ENCODE measurements around the gene CSNK1G2.

Gene CSNK1G2

DNA sequence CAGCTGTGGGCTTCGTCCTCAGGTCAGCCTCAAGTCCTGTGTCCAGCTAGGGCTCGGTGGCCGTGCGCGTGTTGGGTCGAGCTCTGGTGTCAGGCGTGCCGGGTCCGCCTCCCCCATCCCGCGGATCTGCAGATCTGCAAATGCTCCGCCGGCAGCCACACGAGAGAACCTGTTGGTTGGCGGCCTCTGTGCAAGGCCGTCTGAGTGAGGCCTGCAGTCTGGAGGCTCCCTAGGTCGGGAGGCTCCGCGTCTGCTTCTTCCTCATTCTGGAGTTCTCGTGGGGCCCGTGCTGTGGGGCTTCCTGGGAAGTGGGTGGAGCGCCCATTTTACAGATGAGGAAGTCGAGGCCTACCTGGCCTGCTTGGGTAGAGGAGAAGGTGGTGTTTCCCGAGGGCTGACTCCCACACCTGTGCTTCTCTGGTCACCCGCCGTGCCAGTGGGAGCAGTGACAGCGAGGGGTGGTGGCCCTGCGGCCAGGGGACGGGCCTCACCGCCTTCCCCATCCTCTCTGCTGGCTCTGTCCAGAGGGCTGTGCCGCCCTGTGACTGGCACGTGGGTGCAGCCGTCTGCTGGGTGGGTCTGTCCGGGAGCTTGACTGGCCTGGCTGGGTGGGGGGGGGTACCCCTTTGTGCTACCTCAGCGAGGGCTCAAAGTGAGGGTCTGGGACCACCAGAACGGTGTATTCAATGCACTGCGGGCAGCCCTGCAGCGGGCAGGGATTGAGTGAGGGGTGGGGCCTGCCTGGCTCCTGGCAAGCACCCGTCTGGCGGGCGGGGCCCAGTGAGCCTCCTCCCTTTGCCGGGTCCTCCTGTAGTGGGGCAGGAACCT is 3.3 kb downstream of the CSNK1G2 start:
- FAIRE-seq (no peak), DNase-seq (ENCODE audit: low spot score) (no peak)

DNA sequence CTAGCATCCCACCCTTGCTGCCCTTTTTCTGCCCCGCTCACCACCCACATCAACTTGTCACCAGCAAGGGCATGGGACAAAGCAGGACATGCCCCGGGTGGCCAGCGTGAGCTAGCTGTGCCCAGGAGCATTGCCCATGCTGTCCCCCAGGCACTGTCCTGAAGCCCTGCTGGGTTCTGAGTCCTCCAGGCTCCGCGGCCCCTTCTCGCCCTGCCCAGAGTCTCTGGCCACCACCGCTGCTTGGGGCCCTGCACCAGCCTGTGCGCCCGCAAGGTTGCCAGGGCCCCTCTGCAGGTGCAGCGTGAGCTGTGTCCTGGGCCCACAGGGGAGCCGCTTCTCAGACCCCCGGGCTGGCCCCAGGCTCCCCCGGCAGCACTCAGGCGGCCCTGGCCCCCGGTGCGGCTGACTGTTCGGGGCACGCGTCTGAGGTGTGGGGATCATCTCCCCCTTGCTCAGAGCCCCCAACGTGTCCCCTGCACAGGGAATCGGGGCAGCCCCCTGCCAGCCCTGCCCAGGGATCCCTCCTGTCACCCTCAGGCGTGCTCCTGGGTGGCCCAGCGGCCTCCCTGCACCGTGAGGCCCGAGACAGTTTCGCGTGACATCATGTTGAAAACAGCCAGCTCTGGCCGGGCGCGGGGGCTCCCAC is 4.1 kb downstream of the CSNK1G2 start:
- no peak for DNase-seq (ENCODE audit: low spot score)
- no peak for FAIRE-seq

DNA sequence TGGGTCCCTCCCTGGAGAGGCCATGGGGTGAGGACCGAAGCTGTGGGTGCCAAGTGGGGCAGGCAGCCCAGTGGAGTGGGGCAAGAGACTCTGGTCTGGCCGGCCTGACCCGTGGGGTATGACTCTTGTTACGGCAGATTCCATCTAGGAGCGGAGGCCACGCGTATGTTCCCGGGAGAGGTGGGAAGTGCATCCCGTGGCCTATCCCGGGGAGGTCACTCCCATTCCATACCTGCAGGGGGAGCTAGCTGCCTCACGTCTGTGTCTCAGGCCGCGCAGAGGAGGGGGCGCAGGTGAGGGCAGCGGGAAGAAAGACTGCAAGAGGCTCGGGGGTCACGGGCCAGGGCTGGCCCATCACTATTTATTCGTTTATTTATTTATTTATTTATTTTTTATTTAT is 4.9 kb downstream of the CSNK1G2 start:
- FAIRE-seq (no peak), DNase-seq (ENCODE audit: low spot score) (no peak)

DNA sequence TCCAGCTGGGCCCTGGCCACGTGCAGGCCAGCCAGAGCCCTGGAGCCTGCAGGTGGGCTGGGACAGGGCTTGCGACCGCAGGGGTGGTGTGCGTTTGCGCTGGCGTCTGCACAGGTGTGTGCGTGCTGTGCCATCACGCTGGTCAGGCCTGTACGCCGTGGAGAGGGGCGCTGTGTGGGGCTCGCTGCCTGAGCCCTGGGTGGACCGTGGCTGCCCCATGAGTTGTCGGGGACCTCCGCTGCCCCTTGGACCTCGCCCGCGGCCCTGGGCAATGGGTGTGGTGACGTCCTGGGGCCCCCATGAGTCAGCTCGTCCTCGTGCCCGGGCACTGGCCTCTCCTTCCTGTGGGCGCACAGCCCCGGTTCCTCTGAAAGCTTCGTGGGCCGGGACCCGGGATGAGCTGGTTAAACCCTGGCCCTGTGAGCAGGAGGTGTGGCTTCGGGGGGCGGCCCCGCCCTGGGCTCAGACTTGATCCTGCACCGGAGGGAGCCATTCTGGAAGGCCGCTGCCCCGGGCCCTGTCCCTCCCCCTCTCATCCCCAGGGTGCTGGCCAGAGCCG is 6.8 kb downstream of the CSNK1G2 start:
- DNase-seq (ENCODE audit: low spot score) = no peak
- FAIRE-seq = no peak

DNA sequence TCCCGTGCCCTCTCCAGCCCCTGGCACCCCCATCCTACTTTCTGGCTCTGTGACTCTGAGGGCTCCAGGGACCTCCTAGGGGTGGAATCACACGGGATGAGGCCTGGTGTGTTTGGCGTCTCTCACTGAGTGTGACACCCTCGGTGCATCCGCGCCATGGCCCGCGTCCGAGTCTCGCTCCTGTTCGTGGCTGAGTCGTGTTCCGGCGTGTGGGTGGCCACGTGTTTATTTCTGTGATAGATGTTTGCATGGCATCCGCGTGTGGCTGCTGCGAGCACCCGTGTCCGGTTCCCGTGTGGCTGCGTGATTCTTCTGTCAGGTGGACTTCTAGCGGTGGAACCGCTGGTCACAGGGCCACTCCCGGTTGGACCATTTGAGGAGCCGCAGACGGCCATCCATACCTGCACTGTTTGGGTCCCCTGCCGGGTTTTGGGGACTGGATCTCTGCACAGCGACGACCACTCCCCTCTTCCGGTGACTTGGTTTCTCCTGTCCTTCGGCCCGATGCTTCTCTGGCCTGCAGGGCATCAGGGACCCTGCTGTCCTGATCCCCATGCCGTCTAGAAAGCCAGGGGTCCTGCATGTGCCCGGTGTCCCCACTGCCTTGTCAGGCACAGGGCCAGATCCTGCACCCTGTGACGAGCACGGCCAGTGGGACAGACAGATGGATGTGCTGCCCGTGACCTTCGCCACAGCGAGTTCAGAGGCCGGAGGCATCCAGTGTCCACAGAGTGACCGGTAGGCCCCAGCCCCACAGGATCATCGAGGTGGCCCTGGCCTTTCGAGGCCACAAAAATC is 8.5 kb downstream of the CSNK1G2 start:
- DNase-seq (ENCODE audit: low spot score) (no peak), FAIRE-seq (no peak)

DNA sequence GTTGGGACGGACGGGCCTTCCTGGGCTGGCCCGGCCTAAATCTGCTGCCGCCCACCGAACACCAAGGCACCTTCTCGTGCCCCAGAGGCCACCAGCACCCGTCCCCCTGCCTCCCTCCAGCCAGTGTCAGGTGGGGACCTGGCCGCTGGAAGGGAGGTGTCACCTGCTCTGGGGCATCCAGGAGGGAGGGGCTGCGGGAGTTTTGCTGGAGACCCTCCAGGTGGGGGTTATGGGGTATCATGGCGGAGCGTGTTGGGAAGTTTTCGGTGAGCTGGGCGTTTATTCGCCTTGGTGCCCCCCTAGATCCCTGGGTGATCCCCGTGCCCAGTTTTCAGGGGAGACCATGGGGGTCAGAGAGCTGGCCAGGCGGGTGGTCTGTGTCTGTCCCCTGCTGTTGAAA is 9.7 kb downstream of the CSNK1G2 start:
- FAIRE-seq = no peak
- DNase-seq (ENCODE audit: low spot score) = no peak

DNA sequence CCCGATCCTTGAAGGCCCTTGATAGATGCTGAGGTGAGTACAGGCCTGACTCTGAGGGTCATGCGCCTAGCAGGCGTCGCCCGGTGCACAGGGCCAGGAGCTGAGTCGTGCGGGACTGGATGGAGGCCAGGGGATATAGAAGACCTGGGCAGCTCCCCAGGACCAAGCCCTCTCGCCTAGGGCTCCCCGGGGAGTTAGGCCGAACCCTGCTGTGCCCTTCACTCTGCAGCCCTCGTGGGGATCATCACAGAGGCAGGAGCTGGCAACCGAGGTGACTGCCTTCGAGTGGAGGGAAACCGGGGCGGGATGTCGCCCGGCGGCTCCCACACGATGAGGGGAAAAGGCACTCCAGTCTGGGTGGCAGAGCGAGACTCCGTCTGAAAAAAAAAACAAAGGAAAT is 11.7 kb downstream of the CSNK1G2 start:
- DNase-seq (ENCODE audit: low spot score) (no peak), FAIRE-seq (no peak)

DNA sequence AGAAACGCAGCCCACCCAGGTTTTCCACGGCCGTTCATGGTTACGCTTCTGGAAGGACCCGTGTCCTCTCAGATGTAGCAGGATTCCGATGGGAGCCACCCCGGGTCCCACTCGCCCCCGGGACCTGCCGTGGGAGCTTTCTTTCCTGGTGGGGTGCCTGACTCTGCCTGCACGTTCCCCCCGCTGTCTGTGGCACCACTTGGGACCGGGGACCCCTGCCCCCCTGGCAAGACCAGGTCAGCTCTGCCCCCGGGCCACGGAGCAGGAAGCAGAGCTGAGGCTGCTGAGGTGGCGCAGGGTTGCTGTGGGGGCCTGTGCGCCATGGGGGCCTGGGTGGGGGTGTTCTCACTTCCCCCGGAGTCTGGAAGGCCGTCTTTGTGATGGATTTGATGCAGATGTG is 12.1 kb downstream of the CSNK1G2 start:
- no peak for DNase-seq (ENCODE audit: low spot score)
- FAIRE-seq = no peak

DNA sequence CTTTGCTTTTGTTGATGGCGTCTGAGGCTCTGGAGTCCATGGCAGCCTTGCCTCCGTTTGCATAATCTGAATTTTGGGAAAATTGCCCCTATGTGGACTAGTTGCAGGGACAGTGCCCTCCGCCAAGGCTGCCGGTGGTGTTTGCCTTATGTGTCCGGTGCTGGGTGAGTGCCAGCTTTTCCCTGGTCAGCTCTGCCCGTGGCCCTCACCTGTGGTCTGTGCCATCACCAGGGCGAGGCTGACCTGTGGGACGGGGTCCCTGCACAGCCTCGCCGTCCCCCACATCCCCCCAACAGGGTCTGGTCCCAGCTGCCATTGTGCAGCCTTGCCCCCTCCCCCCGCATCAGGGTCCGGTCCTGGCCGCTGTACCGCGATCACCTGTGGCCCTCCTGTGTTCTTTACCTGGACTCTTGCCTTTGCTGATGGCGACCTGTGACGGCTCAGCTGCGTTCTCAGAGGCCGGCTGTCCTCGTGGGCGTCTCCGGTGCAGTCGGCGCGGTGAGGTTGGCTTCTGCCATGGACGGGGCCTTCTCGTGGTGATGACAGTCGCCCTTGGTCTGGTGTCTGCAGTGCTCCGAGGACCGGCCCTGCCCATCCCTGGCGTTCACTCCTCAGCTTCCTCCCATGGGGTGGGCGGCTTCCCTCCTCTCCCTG is 12.6 kb downstream of the CSNK1G2 start:
- FAIRE-seq (no peak), DNase-seq (ENCODE audit: low spot score) (no peak)

DNA sequence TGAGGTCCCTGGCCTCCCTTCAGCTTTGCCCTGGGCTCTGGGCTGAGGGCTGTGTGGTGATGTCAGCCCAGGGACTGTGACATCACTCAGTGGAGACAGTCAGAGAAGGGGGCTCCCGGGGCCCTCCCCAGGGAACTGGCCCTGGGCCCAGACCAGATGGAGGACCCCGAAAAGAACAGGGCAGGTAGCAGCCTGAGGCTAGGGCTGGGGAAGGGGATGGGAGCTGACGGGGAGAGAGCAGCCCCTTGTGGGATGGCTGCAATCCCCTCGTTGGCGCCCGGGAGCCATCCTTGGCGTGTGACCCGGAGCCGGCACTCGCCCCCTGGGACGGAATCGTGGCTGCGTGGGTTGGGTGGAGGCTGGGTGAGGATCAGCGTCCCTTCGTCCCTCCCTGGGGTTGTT is 13.6 kb downstream of the CSNK1G2 start:
- FAIRE-seq (no peak), DNase-seq (ENCODE audit: low spot score) (no peak)

DNA sequence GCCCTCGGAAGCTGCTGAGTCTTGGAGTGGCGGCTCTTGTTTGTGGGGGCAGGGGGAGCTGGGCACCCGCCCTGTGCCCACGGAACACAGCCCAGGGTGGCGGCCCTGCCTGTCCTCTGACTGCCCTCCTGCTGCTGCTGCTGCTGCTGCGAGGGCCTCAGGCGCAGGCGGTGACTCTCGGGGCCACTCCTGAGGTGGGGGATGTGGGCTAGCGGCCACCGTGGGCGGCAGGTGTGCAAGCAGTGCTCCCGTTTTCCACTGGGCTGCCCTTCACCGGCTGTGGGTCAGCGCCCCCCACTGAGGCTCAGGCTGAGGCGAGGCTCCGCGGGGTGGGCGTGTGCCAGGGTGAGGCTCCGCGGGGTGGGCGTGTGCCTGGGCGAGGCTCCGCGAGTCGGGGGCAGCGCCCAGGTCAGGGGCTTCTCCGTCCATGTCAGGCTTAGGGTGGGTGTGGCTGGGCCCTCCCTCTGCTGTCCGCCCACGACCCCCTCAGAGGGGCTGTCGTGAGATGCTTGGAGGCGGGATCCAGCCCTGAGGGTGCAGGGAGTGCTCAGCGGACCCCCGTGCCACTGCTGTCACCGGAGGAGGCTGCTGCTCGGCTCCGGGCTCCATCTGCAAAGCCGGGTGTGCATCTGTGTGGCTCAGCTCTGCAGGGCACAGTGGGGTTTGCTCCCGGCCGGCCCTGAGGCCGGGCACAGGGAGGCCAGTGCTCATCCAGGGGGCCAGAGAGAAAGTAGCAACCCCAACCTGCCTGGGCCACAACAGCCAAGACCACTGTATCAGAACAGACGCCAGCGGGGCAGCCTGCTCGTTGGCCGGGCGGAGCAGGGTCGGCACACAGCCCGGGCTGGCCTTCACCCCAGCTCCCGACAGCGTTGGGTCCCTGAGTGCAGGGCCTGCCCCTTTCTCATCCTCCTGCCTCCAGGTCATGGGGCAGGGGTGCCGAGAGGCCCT is 14.5 kb downstream of the CSNK1G2 start:
- FAIRE-seq = no peak
- no peak for DNase-seq (ENCODE audit: low spot score)

DNA sequence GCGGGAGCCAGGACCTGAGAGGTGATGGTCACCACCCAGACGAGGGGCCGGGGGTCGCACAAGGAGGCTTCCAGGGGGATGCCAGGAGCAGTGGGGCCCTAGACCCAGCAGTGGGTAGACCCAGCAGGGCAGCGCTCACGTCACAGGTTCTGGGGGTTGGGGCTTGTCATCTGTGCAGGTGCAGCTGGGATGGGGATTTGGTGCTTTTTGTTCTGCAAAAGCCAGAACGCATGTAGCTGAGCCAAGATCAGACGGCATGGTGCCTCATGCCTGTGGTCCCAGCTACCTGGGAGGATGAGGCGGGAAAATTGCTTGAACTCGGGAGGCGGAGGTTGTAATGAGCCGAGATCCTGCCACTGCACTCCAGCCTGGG is 15.1 kb downstream of the CSNK1G2 start:
- FAIRE-seq (no peak), DNase-seq (ENCODE audit: low spot score) (no peak)

DNA sequence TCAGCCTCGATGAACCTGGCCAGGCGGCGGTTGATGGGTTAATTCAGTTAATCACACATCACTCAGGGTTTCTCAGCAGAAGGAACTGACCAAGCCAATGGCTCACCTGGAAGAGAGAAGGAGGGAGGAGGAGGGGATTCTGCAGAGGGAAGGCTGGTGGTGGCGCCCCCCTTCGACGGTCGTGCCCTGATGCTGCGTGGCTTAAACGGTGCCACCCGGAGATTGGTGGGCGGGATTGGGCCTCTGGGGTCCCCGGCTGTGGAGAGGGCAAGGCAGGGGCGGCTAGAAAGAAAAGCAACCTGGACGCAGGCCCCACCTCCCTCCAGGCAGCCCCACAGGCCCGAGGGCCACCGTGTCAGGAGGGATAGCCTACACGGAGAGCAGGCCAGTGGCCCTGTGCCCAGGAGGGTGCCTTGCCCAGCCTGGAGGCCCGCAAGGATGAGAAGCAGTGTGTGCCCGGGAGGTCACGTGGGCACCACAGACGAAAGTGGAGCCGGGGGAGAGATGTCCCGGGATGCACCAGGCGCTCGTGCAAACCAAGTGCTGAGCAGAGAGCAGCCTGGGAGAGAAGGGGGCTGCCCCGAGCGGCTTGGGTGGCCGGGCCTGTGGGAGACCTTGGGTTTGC is 16.0 kb downstream of the CSNK1G2 start:
- DNase-seq (ENCODE audit: low spot score) = no peak
- FAIRE-seq = no peak

DNA sequence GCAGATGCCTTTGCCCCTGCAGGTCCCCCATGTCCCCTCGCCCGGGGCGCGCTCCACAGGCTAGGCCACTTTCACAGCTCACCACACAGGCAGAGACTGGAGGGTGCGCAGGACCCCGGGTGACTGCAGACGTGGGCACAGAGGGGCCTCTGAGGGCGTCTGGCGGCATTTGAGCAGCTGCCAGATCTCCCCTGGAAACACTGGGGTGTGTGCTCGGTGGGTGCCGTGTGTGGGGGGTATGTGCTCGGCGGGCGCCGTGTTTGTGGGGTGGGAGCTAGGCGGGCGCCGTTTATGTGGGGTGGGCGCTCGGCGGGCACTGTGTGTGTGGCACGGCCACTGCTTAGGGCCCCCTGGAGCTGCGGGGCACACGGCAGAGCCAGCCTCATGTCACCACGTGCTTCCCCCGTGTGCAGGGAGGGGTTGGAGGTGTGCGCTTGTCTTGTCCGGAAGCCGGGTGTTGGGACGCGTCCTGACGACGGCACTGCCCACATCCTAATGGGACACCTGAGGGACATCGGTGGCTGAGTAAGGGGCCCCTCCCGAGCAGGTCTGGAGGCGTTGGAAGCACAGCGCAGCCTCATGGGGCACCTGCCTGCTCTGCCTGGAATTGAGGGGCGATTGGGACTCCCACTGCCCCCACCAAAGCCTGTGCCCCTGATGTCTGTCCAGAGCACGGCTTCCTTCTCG is 16.7 kb downstream of the CSNK1G2 start:
- FAIRE-seq = no peak
- no peak for DNase-seq (ENCODE audit: low spot score)

DNA sequence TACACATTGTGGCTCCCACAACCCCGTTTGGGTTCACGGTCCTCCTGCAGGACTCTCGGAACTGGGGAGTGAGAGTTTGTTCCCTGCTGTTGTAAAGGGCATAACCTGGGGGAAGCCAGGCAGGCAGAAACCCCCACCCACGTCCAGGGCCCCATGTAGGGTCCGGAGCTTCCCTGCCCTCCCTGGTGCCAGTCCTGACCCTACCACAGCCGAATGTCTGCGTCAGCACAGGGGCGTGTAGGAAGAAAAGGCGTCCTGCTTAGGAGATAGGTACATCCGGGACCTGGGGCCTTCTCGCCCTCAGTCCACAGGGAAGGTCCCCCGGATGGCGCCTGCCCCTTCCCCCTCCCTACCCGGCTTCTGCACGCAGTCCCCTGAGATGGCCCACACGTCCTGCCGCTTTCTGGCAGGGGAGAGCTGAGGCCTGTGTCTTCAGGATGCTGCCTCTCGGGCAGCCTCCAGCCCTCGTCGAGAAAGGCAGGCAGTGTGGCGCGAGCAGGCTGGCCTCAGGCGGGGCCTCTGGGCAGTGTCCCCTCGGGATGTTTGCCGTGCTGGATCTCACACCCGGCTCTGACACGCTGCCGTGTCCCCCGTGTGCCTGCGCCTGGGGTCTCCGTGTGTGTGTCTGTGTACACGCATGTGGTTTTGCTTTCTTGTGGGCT is 19.1 kb downstream of the CSNK1G2 start:
- DNase-seq (ENCODE audit: low spot score) (no peak), FAIRE-seq (no peak)

DNA sequence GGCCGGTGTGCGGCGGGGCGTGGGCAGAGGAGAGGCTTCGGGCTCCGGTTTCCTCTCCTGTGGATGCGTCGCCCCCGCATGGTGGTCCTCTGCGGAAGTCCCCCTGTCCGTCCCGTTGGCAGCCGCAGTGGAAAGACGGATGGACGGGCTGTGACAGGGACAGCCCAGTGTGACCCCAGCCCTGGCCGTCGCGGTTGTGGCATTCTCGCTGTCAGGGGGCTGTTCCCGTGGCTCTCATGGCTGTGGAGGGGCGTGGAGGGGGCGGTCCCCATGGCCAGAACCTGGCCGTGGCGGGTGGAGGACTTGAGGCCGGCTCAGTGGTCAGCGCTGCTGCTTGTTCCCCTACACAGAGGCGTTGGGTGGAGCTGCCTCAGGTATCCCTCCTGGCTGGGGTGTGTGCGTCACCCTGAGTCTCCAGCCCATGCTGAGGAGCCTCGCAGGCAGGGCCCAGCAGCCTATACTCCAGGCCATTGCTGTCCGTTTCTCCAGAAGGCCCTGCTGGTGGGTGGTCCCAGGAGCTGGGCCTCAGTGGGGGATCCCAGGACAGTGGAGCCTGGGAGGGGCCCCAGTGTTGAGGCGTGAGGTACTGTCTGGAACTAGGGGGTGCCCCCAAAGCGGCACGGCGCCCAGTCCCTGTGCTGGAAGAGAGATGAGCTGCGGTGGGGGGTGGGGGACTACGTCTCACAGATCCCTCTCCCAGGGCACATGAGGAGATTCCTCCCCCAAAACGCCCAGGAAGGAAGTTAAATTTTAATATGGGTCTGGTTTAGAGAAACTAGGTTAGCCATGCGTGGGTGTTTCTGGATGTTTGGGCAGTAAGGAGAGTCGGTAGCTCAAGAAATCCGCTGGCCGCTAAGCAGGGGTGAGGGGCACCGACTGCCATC is 20.3 kb downstream of the CSNK1G2 start:
- DNase-seq (ENCODE audit: low spot score) = no peak
- no peak for FAIRE-seq

DNA sequence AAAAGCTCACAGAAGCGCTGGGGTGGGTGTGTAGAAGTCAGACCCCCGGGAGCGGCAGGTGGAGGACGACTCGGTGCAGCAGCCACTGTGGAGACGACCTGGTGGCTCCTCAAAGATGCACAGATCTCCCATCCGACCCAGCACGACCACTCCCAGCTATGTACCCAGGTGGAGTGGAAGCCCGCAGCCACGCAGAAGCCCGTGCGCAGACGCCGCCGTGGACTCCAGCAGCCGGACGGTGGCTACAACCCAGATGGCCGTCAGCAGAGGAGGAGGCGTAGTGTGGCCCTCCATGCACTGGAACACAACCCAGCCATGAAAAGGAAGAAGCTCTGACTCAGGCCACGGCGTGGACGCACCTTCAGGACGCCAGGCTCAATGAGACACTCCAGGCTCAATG is 21.7 kb downstream of the CSNK1G2 start:
- DNase-seq (ENCODE audit: low spot score) (no peak), FAIRE-seq (no peak)

DNA sequence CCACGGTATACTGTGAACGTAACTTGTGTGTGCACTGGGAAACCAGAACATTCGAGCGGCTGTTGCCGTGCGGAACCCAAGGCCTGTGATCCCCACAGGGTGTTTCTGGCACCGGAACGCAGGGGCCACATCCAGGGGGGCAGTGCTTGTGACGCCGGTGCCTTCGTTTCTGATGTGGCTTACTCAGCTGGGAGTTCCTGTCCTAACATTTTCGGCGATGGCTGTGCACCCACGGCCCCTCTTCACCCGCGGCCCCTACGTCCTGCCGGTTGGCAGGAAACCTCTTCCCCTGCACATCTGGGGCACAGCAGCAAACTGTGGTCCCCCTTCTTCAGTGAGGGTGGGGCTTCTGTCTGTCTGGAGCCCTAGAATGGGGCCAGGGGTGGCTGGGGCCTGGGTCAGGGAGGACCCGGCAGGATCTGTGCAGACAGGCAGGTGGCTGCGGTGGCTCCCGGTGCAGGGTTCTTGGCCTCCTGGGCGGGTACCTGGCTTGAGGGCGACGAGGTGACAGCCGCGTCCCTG is 26.2 kb downstream of the CSNK1G2 start:
- no peak for DNase-seq (ENCODE audit: low spot score)
- no peak for FAIRE-seq

Data from RCC 7860 (cell line).